Effector memory CD8-positive, alpha-beta T cell (primary cell): ENCODE data around the gene PPARGC1A.

Source experiments
- ATAC-seq: fragments of 150-1000 bp; cut with Tn5 transposase; replicated peaks from 2 replicates; pipeline ENCODE4 v1.10.0; 2021; ENCODE audit warnings: mild to moderate bottlenecking, moderate library complexity
- DNase-seq, 3 experiments: peaks; one replicate each; pipeline ENCODE4 v3.0.0; 2021
- H3K27ac Mint-ChIP-seq, 2 donors: one replicate each; pipeline ENCODE4 v1.8.0; 2022; ENCODE audit warnings: mild to moderate bottlenecking in 2 of 2, mixed read lengths in 2 of 2, moderate library complexity in 2 of 2
- H3K27me3 Mint-ChIP-seq, 2 donors: one replicate each; pipeline ENCODE4 v1.8.0; 2022; ENCODE audit warnings: mixed read lengths in 2 of 2
- H3K36me3 Mint-ChIP-seq: one replicate; pipeline ENCODE4 v1.8.0; 2022; ENCODE audit warnings: mild to moderate bottlenecking, moderate library complexity, mixed read lengths; ENCODE audit not compliant: insufficient read depth
- H3K4me1 Mint-ChIP-seq, 2 donors: one replicate each; pipeline ENCODE4 v1.8.0; 2022; ENCODE audit warnings: low read depth in 2 of 2, mixed read lengths in 2 of 2
- H3K4me3 Mint-ChIP-seq, 2 donors: one replicate each; pipeline ENCODE4 v1.8.0; 2022; ENCODE audit warnings: mild to moderate bottlenecking in 2 of 2, mixed read lengths in 2 of 2, moderate library complexity in 2 of 2
- H3K9me3 Mint-ChIP-seq, 2 donors: one replicate each; pipeline ENCODE4 v1.8.0; 2022; ENCODE audit warnings: mixed read lengths in 2 of 2

PPARGC1A gene

GRCh38 chr4:23881674-23882337 is 8.0 kb downstream of the PPARGC1A start:
- H3K4me1 Mint-ChIP-seq, result no peaks in the 10 kb centered on the region
- H3K27ac Mint-ChIP-seq, result no peak overlapping the region
- H3K4me3 Mint-ChIP-seq, result no peak overlapping the region
- peaks cover 0 to 6% of the 10 kb centered on the region in 2 donors for H3K9me3 Mint-ChIP-seq
- DNase-seq, result no peak
- no peaks in the 10 kb centered on the region for H3K27me3 Mint-ChIP-seq
- no peak for ATAC-seq
- no peaks in the 10 kb centered on the region for H3K36me3 Mint-ChIP-seq

- no peaks in the 10 kb centered on the region for H3K36me3 Mint-ChIP-seq
Measured at GRCh38 chr4:23881052-23881501, 8.8 kb downstream of the PPARGC1A start.

DNA sequence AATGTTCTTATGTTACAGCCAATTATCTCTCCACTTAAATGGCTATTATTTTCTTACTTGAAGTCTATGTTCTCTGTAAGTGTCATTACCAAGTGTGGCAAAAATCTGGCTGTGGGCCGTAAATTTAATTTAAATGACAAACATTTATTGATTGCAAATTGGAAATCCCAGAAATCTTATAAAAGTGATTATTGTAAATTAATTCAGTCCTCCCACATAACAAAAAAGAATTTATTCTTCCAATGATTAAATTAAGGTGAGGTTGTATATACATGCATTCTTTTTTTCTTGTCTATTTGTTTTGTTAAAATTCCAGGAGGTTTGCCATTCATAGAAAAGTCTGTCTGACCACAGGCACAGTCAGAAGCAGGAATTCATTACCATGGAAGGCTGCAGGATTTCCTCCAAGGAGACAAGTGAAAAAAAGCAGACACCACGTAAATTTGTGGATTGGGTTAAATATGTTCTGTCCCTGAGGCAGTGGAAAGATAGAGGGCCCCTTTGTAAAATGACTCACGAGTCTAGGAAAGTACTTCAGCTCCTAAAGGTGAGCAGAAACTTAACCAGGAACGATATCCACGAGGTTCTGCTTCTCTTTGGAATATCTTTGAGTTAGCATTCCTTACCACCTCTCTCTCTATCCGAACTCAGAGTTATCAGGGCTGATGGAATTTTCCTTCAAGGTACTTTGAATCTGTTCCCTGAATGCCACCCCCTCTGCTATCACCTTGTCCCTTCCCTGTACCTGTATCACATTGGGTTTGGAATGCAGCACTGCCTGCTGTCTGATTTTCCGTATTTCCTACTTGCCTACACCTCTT is 10.7 kb downstream of the PPARGC1A start:
- H3K4me1 Mint-ChIP-seq, result no peaks in the 10 kb centered on the region
- no peaks in the 10 kb centered on the region for H3K36me3 Mint-ChIP-seq
- H3K9me3 Mint-ChIP-seq, result peaks cover 0 to 4% of the 10 kb centered on the region in 2 donors
- no peaks in the 10 kb centered on the region for H3K27me3 Mint-ChIP-seq
- ATAC-seq (no peak), DNase-seq (no peak)
- H3K4me3 Mint-ChIP-seq, result no peak overlapping the region
- H3K27ac Mint-ChIP-seq, result no peak overlapping the region

More at GRCh38 chr4:23881052-23881501, 8.8 kb downstream of the PPARGC1A start:
- DNase-seq, result no peak
- H3K27ac Mint-ChIP-seq, result no peak overlapping the region
- no peak for ATAC-seq
- H3K4me3 Mint-ChIP-seq, result no peak overlapping the region
- no peaks in the 10 kb centered on the region for H3K4me1 Mint-ChIP-seq
- no peaks in the 10 kb centered on the region for H3K27me3 Mint-ChIP-seq
- H3K9me3 Mint-ChIP-seq, result peaks cover 0 to 4% of the 10 kb centered on the region in 2 donors

DNA sequence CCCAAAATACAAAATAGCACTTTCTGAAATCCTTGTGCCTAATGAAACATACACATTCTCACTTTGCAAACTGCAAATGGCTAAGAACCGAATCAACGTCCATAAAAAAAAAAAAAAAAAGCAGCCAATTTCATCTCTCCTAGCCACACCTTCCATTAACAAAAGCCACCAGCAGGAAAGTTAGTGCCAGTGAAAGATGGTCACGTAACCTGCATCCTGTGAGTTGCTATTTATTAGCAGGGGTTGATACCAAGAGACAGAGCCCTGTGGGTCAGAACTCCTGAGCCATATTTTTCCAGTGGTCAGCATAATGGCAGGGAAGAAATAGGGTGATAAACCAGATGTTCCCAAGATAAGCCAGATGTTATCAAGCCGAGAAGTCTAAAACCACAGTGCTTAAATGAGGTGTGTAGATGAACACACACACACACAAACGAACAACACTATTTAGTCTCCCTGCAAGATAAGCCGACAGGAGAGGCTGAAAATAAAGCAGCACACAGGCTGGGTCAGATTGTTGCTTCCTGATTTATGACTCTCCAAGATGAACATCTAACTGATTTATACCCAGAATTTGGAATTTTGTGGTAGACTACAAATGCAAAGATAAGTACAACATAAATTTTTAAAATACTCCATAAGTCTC is 11.5 kb downstream of the PPARGC1A start:
- no peaks in the 10 kb centered on the region for H3K27me3 Mint-ChIP-seq
- peaks cover 0 to 4% of the 10 kb centered on the region in 2 donors for H3K9me3 Mint-ChIP-seq
- H3K4me1 Mint-ChIP-seq, result no peaks in the 10 kb centered on the region
- no peak overlapping the region for H3K4me3 Mint-ChIP-seq
- H3K27ac Mint-ChIP-seq, result no peak overlapping the region
- DNase-seq (no peak), ATAC-seq (no peak)
- no peaks in the 10 kb centered on the region for H3K36me3 Mint-ChIP-seq

- no peaks in the 10 kb centered on the region for H3K27me3 Mint-ChIP-seq
- DNase-seq, result no peak
- H3K27ac Mint-ChIP-seq, result no peak overlapping the region
- peaks cover 0 to 4% of the 10 kb centered on the region in 2 donors for H3K9me3 Mint-ChIP-seq
- no peak for ATAC-seq
- H3K4me1 Mint-ChIP-seq, result no peaks in the 10 kb centered on the region
- no peaks in the 10 kb centered on the region for H3K36me3 Mint-ChIP-seq
- H3K4me3 Mint-ChIP-seq, result no peak overlapping the region
Measured at GRCh38 chr4:23877758-23878229, 12.1 kb downstream of the PPARGC1A start.

- H3K9me3 Mint-ChIP-seq, result peaks cover 0 to 4% of the 10 kb centered on the region in 2 donors
- H3K4me3 Mint-ChIP-seq, result no peak overlapping the region
- DNase-seq (no peak), ATAC-seq (no peak)
- H3K4me1 Mint-ChIP-seq, result no peaks in the 10 kb centered on the region
- no peaks in the 10 kb centered on the region for H3K27me3 Mint-ChIP-seq
- no peak overlapping the region for H3K27ac Mint-ChIP-seq
- H3K36me3 Mint-ChIP-seq, result no peaks in the 10 kb centered on the region
Measured at GRCh38 chr4:23876418-23877089, 13.3 kb downstream of the PPARGC1A start.

DNA sequence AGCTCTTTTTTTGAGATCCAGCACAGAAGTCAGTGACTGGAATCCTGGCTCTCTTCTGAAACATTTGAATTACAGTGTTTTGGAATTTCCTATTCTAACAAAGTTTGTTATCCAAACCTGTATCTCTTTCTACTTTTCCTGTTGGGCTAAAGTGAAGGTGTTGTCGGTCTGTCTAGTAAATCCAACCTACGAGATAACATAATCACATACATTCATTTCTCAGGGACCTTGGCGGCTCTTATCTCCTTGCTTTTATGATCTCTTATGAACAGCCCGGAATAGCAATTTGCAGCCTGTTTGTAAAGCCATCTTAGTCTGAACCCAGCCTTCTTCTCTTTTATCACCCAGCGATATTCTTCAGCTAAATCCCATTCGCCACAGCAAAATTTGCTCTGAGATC is 14.5 kb downstream of the PPARGC1A start:
- Mint-ChIP-seq H3K4me3 (no peak overlapping the region), H3K27ac (no peak overlapping the region), H3K4me1 (no peaks in the 10 kb centered on the region), H3K36me3 (no peaks in the 10 kb centered on the region), H3K27me3 (no peaks in the 10 kb centered on the region), H3K9me3 (peaks cover 0 to 4% of the 10 kb centered on the region in 2 donors)
- no peak for DNase-seq
- no peak for ATAC-seq

DNA sequence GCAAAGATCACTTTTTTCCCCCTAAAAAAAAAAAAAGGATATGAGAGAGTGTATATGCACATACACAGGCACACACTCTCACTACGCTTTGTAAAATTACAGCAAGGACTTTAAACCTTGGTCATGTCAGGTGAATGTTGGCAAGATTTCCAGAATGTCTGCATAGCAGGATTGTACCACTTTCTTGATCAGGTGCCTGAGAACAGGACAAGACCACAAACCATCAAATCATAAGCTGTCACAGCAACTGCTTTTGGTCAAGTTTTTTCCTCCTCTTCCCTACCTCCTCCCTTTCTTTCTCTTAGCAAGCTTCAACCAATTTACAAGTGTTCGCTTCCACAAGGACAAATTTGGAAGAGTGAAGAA is 15.3 kb downstream of the PPARGC1A start:
- Mint-ChIP-seq H3K4me3 (no peak overlapping the region), H3K27me3 (no peaks in the 10 kb centered on the region), H3K9me3 (peaks cover 0 to under 1% of the 10 kb centered on the region in 2 donors), H3K4me1 (no peaks in the 10 kb centered on the region), H3K27ac (no peak overlapping the region), H3K36me3 (no peaks in the 10 kb centered on the region)
- no peak for ATAC-seq
- DNase-seq, result no peak

- H3K9me3 Mint-ChIP-seq, result no peaks in the 10 kb centered on the region
- H3K4me1 Mint-ChIP-seq, result no peaks in the 10 kb centered on the region
- no peak for DNase-seq
- no peak for ATAC-seq
- no peaks in the 10 kb centered on the region for H3K27me3 Mint-ChIP-seq
- H3K27ac Mint-ChIP-seq, result no peak overlapping the region
- H3K4me3 Mint-ChIP-seq, result no peak overlapping the region
- H3K36me3 Mint-ChIP-seq, result no peaks in the 10 kb centered on the region
Measured at GRCh38 chr4:23873717-23874535, 15.9 kb downstream of the PPARGC1A start.

DNA sequence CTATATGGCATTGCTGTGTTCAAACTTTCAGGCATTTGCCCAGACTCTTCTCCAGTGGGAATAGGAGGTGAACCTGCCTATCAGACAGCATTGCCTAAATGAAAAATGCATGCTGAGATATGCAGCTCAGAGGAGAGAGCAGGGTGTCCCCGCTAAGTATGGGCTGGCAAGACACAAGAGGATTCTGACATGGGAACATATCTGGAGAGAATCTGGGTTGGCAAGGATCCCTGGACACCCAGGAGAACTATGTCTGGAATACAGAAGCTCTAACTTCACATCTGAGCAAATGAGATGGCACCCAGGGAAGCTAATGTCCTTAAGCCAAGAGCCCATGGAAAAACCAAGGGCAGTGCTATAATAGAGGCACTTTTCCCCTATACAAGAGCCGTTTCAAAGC is 18.4 kb downstream of the PPARGC1A start:
- ATAC-seq, result no peak

DNA sequence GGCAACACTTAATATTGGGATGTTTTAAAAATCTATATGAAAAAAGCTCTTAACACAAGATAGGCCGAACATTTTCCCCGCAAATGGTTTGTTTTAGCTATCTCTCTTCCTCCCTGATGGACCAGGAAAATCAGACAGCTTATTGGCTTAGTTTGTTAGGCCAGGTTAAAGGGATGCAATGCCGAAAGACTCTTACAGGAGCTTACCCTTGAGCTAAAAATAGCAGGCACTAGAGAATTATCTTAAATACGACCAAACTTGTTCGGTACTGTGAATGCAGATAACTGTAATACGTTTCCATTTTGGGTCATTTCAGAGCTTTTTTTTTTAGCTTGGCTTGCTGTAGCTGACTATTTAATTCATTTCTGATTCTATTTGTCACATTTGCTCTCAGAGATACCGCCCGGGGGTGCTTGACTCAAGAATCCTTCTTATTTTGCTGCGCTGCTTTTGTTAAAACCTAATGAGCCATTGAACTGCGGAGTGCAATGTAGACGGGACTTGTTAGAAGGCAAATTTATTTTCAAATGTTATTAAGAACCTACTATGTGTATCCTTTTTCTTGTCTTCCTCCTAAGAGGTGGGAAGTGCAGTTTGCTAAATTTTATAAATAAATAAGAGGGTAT is 23.3 kb downstream of the PPARGC1A start:
- Mint-ChIP-seq H3K36me3 (no peaks in the 10 kb centered on the region), H3K4me3 (no peak overlapping the region), H3K4me1 (no peaks in the 10 kb centered on the region), H3K27me3 (no peaks in the 10 kb centered on the region), H3K9me3 (peaks cover 2 to 6% of the 10 kb centered on the region in 2 donors), H3K27ac (no peak overlapping the region)
- no peak for DNase-seq
- ATAC-seq, result no peak

More for the DNA sequence above, 18.4 kb downstream of the PPARGC1A start:
- Mint-ChIP-seq H3K27me3 (no peaks in the 10 kb centered on the region), H3K4me1 (no peaks in the 10 kb centered on the region), H3K4me3 (no peak overlapping the region), H3K36me3 (no peaks in the 10 kb centered on the region), H3K27ac (no peak overlapping the region), H3K9me3 (peaks cover 2 to 6% of the 10 kb centered on the region in 2 donors)
- DNase-seq, result no peak

DNA sequence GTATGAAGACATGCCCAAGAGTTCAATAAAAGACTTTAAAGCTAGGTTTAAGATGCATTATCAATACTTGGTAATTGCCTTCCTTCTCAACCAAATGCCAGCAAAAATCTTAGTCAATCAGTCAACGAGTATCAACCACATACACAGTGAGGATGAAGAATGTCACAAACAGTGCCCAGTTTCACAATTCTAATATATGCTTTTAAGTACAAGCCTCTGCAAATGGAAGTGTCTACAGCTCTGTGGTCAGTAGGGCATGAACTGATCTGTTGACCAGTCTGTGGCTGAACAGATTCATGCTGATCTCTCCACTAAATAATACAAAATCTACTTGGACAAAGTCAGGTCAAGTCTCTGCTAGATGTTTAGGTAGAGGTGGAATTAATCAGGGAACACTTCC is 27.9 kb downstream of the PPARGC1A start:
- Mint-ChIP-seq H3K4me1 (no peaks in the 10 kb centered on the region), H3K9me3 (peaks cover under 1 to 7% of the 10 kb centered on the region in 2 donors), H3K27ac (no peak overlapping the region), H3K4me3 (no peak overlapping the region), H3K36me3 (no peaks in the 10 kb centered on the region), H3K27me3 (no peaks in the 10 kb centered on the region)
- no peak for ATAC-seq
- DNase-seq, result no peak
